ENCODE measurements around the gene SREBF1.

The SREBF1 gene

GRCh38 chr17:17785407-17785806 lies 51.4 kb downstream of the SREBF1 start:
- intact Hi-C loops (cut with DNase I) = loop anchor here (5.0 kb wide), 1 partner anchor 37 kb away; no protein-coding TSS in a partner anchor

GRCh38 chr17:17784657-17785267 lies 52.0 kb downstream of the SREBF1 start:
- intact Hi-C loops (cut with DNase I) = loop anchor here (5.0 kb wide), 1 partner anchor 38 kb away; no protein-coding TSS in a partner anchor
- peak in 4 of 10 donors; percentile 45 to 89 (median 48) for DNase-seq

More at GRCh38 chr17:17785407-17785806, 51.4 kb downstream of the SREBF1 start:
- DNase-seq = peak in 1 of 10 donors; percentile 75

- intact Hi-C loops (cut with DNase I) = no loop called here
- DNase-seq = peak in 9 of 10 donors; percentile 53 to 94 (median 68)
Observed at GRCh38 chr17:17783825-17784656, 52.7 kb downstream of the SREBF1 start.

- intact Hi-C loops (cut with DNase I) = no loop called here
- DNase-seq = peak in 8 of 10 donors; percentile 49 to 92 (median 58)
Observed at GRCh38 chr17:17783116-17783824, 53.5 kb downstream of the SREBF1 start.

- intact Hi-C loops (cut with DNase I) = no loop called here
- DNase-seq = peak in 3 of 10 donors; percentile 29 to 86 (median 83)
Observed at GRCh38 chr17:17782523-17783115, 54.2 kb downstream of the SREBF1 start.

GRCh38 chr17:17781591-17782496 lies 54.9 kb downstream of the SREBF1 start:
- intact Hi-C loops (cut with DNase I) = no loop called here

GRCh38 chr17:17780922-17781590 lies 55.7 kb downstream of the SREBF1 start:
- peak in 4 of 10 donors; percentile 25 to 90 (median 68) for DNase-seq
- intact Hi-C loops (cut with DNase I) = no loop called here

More at GRCh38 chr17:17781591-17782496, 54.9 kb downstream of the SREBF1 start:
- DNase-seq = peak; percentile 75 to 98 (median 88)

- DNase-seq = peak in 3 of 10 donors; percentile 25 to 79 (median 38)
Observed at GRCh38 chr17:17779015-17779611, 57.7 kb downstream of the SREBF1 start.

GRCh38 chr17:17778308-17779014 lies 58.3 kb downstream of the SREBF1 start:
- DNase-seq = peak in 4 of 10 donors; percentile 47 to 94 (median 77)
- intact Hi-C loops (cut with DNase I) = loop anchor here (5.0 kb wide), 1 partner anchor 36 kb away; no protein-coding TSS in a partner anchor

More at GRCh38 chr17:17779015-17779611, 57.7 kb downstream of the SREBF1 start:
- intact Hi-C loops (cut with DNase I) = loop anchor here (5.0 kb wide), 1 partner anchor 37 kb away; no protein-coding TSS in a partner anchor

- no peak for DNase-seq
- intact Hi-C loops (cut with DNase I) = loop anchor here (5.0 kb wide), 1 partner anchor 35 kb away; no protein-coding TSS in a partner anchor
Observed at GRCh38 chr17:17776889-17777288, 59.9 kb downstream of the SREBF1 start.

- DNase-seq = peak in 2 of 10 donors; percentile 48 to 86
- intact Hi-C loops (cut with DNase I) = no loop called here
Observed at GRCh38 chr17:17774009-17774881, 62.5 kb downstream of the SREBF1 start.

- intact Hi-C loops (cut with DNase I) = no loop called here
- no peak for DNase-seq
Observed at GRCh38 chr17:17772231-17772630, 64.6 kb downstream of the SREBF1 start.

GRCh38 chr17:17771498-17772201 lies 65.1 kb downstream of the SREBF1 start:
- DNase-seq = peak in 1 of 10 donors; percentile 69
- intact Hi-C loops (cut with DNase I) = no loop called here

- DNase-seq = peak in 1 of 10 donors; percentile 73
- intact Hi-C loops (cut with DNase I) = no loop called here
Observed at GRCh38 chr17:17770632-17771044, 66.1 kb downstream of the SREBF1 start.

- DNase-seq = peak in 1 of 10 donors; percentile 73
- intact Hi-C loops (cut with DNase I) = no loop called here
Observed at GRCh38 chr17:17769869-17770631, 66.7 kb downstream of the SREBF1 start.

Data from posterior cingulate gyrus (tissue), 11 donors.